GM12873 (cell line): ENCODE results near the gene GRB10.

Experiments
- TF ChIP-seq, protein P1 (sequence below): IDR thresholded peaks from 2 replicates; pipeline ENCODE4 v1.5.1; 2012; ENCODE audit warnings: low read depth, mild to moderate bottlenecking, moderate library complexity, low read length, control low read depth; ENCODE audit not compliant: insufficient read depth; ENCODE audit errors: missing control alignments

The GRB10 gene

DNA sequence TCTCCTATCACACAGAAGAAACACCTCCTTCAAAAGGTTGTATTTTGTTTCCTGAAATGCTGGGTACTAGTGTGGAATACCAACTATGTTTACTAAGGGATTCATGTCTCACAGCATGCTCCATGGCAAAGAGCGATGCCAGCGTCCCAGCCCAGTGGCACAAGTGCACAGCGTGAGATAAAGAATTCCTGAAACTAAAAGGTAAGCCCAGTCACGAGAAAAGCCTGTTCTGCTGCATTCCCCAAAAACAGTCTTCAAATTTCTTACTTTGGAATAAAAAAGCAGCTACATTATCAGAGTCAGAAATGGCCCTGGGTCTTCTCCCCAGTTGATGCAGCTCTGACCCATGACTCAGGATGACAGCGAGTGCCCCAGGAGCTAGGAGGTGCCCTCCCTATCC, 164.4 kb downstream of the GRB10 start:
- TF ChIP-seq, protein P1, sequence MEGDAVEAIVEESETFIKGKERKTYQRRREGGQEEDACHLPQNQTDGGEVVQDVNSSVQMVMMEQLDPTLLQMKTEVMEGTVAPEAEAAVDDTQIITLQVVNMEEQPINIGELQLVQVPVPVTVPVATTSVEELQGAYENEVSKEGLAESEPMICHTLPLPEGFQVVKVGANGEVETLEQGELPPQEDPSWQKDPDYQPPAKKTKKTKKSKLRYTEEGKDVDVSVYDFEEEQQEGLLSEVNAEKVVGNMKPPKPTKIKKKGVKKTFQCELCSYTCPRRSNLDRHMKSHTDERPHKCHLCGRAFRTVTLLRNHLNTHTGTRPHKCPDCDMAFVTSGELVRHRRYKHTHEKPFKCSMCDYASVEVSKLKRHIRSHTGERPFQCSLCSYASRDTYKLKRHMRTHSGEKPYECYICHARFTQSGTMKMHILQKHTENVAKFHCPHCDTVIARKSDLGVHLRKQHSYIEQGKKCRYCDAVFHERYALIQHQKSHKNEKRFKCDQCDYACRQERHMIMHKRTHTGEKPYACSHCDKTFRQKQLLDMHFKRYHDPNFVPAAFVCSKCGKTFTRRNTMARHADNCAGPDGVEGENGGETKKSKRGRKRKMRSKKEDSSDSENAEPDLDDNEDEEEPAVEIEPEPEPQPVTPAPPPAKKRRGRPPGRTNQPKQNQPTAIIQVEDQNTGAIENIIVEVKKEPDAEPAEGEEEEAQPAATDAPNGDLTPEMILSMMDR: no peak

DNA sequence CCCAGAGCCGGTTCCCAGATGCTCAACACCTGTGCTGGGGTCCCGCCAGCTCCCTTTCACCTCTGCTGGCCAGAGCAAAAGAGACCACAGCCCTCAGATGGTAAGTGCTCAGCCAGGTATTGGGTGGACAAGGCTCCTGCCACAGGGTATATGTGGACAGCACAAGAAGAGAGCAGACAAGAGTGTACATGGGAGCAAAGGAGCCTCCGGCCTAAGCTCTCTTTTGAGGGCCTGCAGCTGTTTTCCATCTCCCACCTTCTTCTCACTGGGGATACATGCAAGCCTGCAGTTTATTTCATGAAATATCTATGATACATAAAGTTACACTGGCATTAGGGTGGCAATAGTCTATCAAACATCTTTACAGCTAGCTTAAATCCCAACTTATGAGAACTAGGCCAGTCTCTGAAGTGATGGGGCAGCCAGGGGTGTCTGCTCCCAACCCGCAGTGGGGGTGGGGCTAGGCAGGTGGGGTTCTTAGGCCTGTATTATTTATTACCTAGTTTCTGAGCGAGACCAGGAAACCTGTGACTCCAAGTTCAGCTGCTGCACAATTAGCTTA, 167.1 kb downstream of the GRB10 start:
- TF ChIP-seq, protein P1: no peak

DNA sequence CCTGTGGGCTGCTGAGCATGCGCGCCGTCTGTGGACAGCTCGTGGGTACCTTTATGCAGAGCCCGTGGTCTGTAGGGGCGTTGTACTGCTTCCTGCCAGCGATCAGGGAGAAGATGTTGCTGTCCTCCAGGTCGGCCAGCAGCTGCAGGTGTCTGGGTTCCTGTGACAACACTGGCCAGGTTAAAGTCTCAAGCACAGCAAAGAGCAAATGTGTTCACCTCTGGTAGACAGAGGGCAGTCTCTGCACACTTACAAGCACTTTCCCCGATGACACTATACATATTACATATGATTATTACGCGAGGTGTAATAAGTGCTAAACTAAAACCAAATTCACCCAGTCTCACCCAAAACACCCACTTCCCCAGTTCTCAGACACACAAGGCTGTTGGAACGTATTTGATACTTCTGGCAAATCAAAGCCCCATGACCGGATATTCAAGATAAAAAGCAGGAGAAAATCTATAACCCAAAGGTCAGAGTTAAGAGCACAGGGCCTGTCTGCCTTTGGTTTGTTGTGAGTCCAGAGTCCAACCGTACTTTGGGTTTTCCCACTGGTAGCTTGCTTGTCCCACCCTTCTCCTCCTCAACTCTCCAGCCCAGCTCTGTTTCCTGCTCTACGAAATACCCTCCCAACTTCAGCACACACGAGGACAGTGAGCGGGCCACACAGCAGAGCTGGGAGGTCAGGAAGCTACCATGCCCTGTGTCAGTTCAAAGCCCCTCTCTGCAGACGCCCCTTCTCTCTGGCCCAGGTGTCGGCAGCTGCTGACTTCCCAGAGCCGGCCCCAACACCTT, 167.8 kb downstream of the GRB10 start:
- TF ChIP-seq, protein P1: peak; percentile 23

DNA sequence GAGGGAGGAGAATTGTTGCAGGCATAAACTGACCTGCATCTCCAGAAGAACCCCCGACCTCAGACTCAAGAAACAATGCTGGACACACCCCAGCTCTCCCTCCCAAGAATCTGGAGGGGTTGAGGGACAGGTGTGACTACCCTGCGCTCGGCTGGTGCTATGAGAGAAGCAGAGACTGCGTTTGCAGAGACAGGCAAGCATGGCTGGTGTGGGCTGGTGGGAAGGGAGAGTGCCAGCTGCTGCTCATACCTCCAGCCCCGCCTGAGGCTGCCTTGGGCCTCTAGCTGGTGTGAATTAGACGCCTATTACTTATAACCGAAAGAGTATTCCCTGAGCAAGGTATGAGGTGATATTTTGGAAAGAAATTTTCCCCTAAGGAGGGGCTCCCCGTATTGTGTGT, 169.2 kb downstream of the GRB10 start:
- TF ChIP-seq, protein P1: no peak

DNA sequence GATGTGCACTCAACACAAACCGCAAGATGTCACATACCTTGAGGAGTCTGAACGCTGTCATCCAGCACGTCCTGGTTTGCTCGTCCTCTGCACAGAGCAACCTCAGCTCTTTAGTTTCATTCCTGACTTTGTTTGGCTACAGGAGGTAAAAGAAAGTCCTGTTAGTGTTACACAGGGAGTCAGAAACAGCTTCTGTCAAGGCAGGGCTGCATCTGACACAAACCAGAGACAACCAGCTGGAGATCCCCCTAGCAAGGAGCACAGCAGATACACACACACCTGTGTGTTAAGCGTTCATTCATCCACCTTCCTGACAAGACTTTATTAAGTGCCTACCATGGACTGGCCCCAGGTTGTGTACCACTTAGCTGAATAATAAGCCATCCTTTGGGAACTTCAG, 170.0 kb downstream of the GRB10 start:
- TF ChIP-seq, protein P1: no peak

DNA sequence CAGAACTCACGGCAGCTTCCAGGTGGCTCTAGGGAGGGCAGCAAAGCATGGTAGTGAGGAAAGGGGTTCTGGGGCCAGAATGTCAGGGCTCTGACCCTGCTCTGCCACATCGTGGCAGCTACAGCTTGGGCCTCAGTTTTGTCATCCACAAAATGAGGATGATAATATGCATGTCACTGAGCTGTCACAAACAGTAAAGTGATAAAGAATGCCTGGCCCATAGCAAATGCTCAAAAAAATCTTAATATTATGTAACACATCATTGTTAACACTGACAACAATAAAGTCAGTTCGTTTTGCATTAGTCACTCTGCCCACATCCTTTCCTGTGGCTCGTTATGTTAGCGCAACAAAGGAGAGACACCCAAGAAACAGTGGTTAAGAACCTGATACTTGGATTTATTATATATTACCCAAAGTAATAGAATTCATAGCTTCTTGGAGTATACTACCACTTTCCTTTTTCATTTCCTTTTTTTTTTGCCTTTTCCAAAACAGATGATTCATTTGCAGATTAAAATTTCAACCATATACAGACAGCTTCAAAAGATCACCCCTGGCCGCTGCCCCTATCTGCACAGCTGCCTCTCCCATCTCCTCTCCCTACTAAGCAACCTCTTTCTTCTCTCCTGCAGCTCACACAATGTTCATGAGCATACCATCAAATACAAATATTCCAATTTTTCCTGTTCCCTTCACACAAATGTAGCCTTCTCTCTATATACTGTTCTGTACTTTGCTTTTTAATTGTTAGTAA, 172.0 kb downstream of the GRB10 start:
- TF ChIP-seq, protein P1: no peak
